Pancreas (tissue), 10 donors: ENCODE measurements around the gene TMEM187. TPM values are rescaled to one million over a fixed set of nuclear protein-coding genes. Genes with fewer than 3 reads are reported as not detected.

ENCODE experiments used
- ATAC-seq, 4 donors: fragments of 200-7000 bp; cut with Tn5 transposase; one replicate each; pipeline versions ENCODE4 v1.8.0 to v1.9.1; 2020; ENCODE audit warnings: mild to moderate bottlenecking in 4 of 4, moderate library complexity in 4 of 4
- DNase-seq, 6 donors: peaks; one replicate each; pipeline ENCODE4 v3.0.0-alpha.2; 2020
- FAIRE-seq: peaks from 2 replicates; lab custom pipeline; 2012; peaks lifted over from hg19 to GRCh38; lab: Jason Lieb, UNC
- H3K27ac ChIP-seq, 4 donors: fragments of 200-600 bp; sonication (generic); 1 replicate in 3 of 4; 2 replicates in 1 of 4; pipeline versions ENCODE4 v1.5.0 to v1.8.0; 2020
- H3K27me3 ChIP-seq, 4 donors: fragments of 200-600 bp; one replicate each; pipeline ENCODE4 v1.8.0; 2021
- H3K36me3 ChIP-seq, 3 donors: fragments of 200-600 bp; sonication (generic) in 1 of 3; one replicate each; pipeline versions ENCODE4 v1.5.0 to v1.8.0; 2020 to 2021
- H3K4me1 ChIP-seq, 3 donors: fragments of 200-600 bp; one replicate each; pipeline ENCODE4 v1.8.0; 2021
- H3K4me3 ChIP-seq, 4 donors: fragments of 200-600 bp; sonication (generic) in 2 of 4; one replicate each; pipeline versions ENCODE4 v1.5.0 to v1.8.0; 2020 to 2021
- H3K9me3 ChIP-seq, 4 donors: fragments of 200-600 bp; one replicate each; pipeline ENCODE4 v1.8.0; 2021
- CTCF ChIP-seq, 4 donors: fragments of 200-600 bp; sonication (generic) in 3 of 4; IDR thresholded peaks; one replicate each; pipeline versions ENCODE4 v1.5.0 to v1.8.0; 2021; ENCODE audit warnings: antibody characterized with exemption in 4 of 4
- WGBS, 2 donors: extraction: QIAGEN DNeasy Blood & Tissue Kit; methylation state at CpG; one replicate each; pipeline ENCODE4 v1.1.7; 2013; 5-methylcytosine and 5-hydroxymethylcytosine counted together
- intact Hi-C, 3 donors: fragments of 100-400 bp; cut with DNase I; formaldehyde crosslinking; loops; one replicate each; pipeline versions ENCODE4 v1.11.1 to v1.14.2; 2022
- polyA plus RNA-seq, 2 donors: library from polyadenylated mRNA; stranded (reverse); fragments of 200-250 nt; gene quantifications; one replicate each; pipeline ENCODE4 v1.2.3, GENCODE V29; 2013
- total RNA-seq, 6 donors: library from RNA; stranded (reverse); fragmentation: NEBNext Ultra II Directional in 4 of 6; extraction: Animal tissue kit (Norgen Biotek cat#: 25700) in 4 of 6; gene quantifications; one replicate each; pipeline versions ENCODE4 v1.2.1 to v1.2.4, GENCODE V29; 2021 to 2023
- donor health status: healthy with polysubstance abuse.
- donor health status: DM: no; HTN: no; CAD: no; lungs with moderate emphysema.
- donor health status: DM: no; HTN: no; CAD: no.
- donor health status: control.
- donor health status: control.
- donor health status: Bipolar disorder and iron deficiency.
- donor health status: DM: yes; HTN: yes; CAD: no.
- donor health status: DM: no; HTN: no; CAD: no.
- donor health status: DM: no; HTN: no; CAD: no.
- donor health status: DM: yes; HTN: yes; CAD: no.

The TMEM187 gene
- total and polyA plus RNA-seq, 8 donors = 5.2 to 12.4 (median 8.3) TPM

GRCh38 chrX:153927922-153928760, 44.4 kb upstream of the TMEM187 start:
- Histone ChIP-seq H3K4me1 (peaks cover 0 to 13% (median 9%) of the 10 kb centered on the region in 3 donors), H3K36me3 (no peaks in the 10 kb centered on the region), H3K27me3 (no peaks in the 10 kb centered on the region), H3K27ac (peak overlapping the region; percentile 64 to 91 (median 86)), H3K9me3 (no peaks in the 10 kb centered on the region), H3K4me3 (peak overlapping the region; percentile 35 to 63 (median 38))
- no peak for TF ChIP-seq CTCF (IDR thresholded peaks at IDR 0.05)
- peak; percentile 94 for FAIRE-seq
- intact Hi-C loops = no loop called here
- DNase-seq = peak; percentile 93 to 98 (median 96)
- WGBS, 2 donors = 0 to 8% methylated on average over 40 to 76 of the region's 76 CpGs
- peak; percentile 92 to 95 (median 93) for ATAC-seq

- no peaks in the 10 kb centered on the region for H3K27me3 ChIP-seq
- intact Hi-C loops = no loop called here
- H3K4me1 ChIP-seq = peaks cover 0 to 13% (median 9%) of the 10 kb centered on the region in 3 donors
- no peak for TF ChIP-seq CTCF (IDR thresholded peaks at IDR 0.05)
- ATAC-seq (no peak), DNase-seq (peak in 1 of 6 donors; percentile 34), FAIRE-seq (no peak)
- no peaks in the 10 kb centered on the region for H3K9me3 ChIP-seq
- no peaks in the 10 kb centered on the region for H3K36me3 ChIP-seq
- peak overlapping the region in 1 of 4 donors; percentile 15 for H3K4me3 ChIP-seq
- WGBS, 2 donors = 25 to 50% methylated on average over 9 of the region's 9 CpGs
- H3K27ac ChIP-seq = peak overlapping the region in 3 of 4 donors; percentile 13 to 90 (median 49)
Observed at GRCh38 chrX:153928846-153929245, 43.7 kb upstream of the TMEM187 start.

GRCh38 chrX:153929576-153929975, 43.0 kb upstream of the TMEM187 start:
- peak in 1 of 6 donors; percentile 48 for DNase-seq
- no peaks in the 10 kb centered on the region for H3K27me3 ChIP-seq
- H3K9me3 ChIP-seq = no peaks in the 10 kb centered on the region
- TF ChIP-seq CTCF (IDR thresholded peaks at IDR 0.05) = no peak
- no peak overlapping the region for H3K4me3 ChIP-seq
- no peak for ATAC-seq
- no peaks in the 10 kb centered on the region for H3K36me3 ChIP-seq
- intact Hi-C loops = no loop called here
- WGBS, 2 donors = 83 to 85% methylated on average over 10 of the region's 10 CpGs
- no peak for FAIRE-seq
- no peak overlapping the region for H3K27ac ChIP-seq
- H3K4me1 ChIP-seq = peaks cover 0 to 13% (median 9%) of the 10 kb centered on the region in 3 donors

- ATAC-seq = no peak
- no peak overlapping the region for H3K27ac ChIP-seq
- peak in 1 of 6 donors; percentile 69 for DNase-seq
- no peak overlapping the region for H3K4me3 ChIP-seq
- 87 to 88% methylated on average over 31 of the region's 31 CpGs for WGBS, 2 donors
- no peak for TF ChIP-seq CTCF (IDR thresholded peaks at IDR 0.05)
- no peaks in the 10 kb centered on the region for H3K36me3 ChIP-seq
- intact Hi-C loops = loop anchor here in 1 of 3 donors (10.0 kb wide), 1 partner anchor 55 kb away; no protein-coding TSS in a partner anchor
- no peaks in the 10 kb centered on the region for H3K9me3 ChIP-seq
- H3K4me1 ChIP-seq = peaks cover 0 to 13% (median 9%) of the 10 kb centered on the region in 3 donors
- FAIRE-seq = no peak
- no peaks in the 10 kb centered on the region for H3K27me3 ChIP-seq
Observed at GRCh38 chrX:153930011-153930910, 42.3 kb upstream of the TMEM187 start.
